GM12891 (cell line): Measurements from ENCODE around the gene RIMKLB.

ENCODE experiments used
- POLR2A ChIP-seq: IDR thresholded peaks from 2 replicates; pipeline ENCODE4 v1.6.1; 2011; ENCODE audit warnings: low read depth, low read length, control low read depth
- TAF1 ChIP-seq: IDR thresholded peaks from 2 replicates; pipeline ENCODE4 v1.6.1; 2011; ENCODE audit warnings: low read depth, low read length, control low read depth

DNA sequence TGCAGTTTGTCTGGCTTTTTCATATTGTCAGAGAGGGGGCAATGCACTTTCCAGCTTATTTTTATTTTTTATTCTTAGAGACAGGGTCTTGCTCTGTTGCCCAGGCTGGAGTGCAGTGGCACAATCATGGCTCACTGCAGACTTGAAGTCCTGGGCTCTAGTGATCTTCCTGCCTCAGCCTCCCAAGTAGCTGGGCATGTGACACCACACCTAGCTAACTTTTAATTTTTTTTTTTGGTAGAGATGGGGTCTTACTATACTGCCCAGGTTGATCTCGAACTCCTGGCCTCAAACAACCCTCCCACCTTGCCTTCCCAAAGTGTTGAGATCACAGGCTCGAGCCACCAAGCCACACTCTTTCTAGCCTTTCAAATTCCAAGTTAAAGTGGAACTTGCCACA, 120.7 kb downstream of the RIMKLB start:
- no peak for TF ChIP-seq POLR2A
- no peak for TF ChIP-seq TAF1
